B cell (primary cell): ENCODE data around the gene TFF1. TPM values are rescaled to one million over a fixed set of nuclear protein-coding genes. Genes with fewer than 3 reads are reported as not detected.

Experiments used
- ATAC-seq: fragments of 200-7000 bp; cut with Tn5 transposase; one replicate; pipeline ENCODE4 v1.10.0; 2021; ENCODE audit warnings: low read depth, mild to moderate bottlenecking, moderate number of reproducible peaks, moderate library complexity
- CTCF ChIA-PET: fragments of 350-600 bp; sonication (Branson Sonifier 250); formaldehyde crosslinking; loops from one replicate; lab custom pipeline; 2021; ENCODE audit warnings: antibody characterized with exemption, inconsistent platforms; lab: Charles Lee
- POLR2A ChIA-PET: fragments of 350-600 bp; sonication (Branson Sonifier 250); formaldehyde crosslinking; loops from one replicate; lab custom pipeline; 2021; ENCODE audit warnings: antibody characterized with exemption; lab: Charles Lee
- DNase-seq: peaks from one replicate; pipeline ENCODE4 v3.0.0; 2013
- H2AFZ ChIP-seq: 2 replicates; pipeline ENCODE4 v1.6.1; 2012; ENCODE audit warnings: mild to moderate bottlenecking, low read depth, low read length; ENCODE audit not compliant: insufficient read depth, poor library complexity, severe bottlenecking
- H3K27ac ChIP-seq, 2 donors: 1 replicate in 1 of 2; 2 replicates in 1 of 2; pipeline ENCODE4 v1.5.1; 2012 to 2013; ENCODE audit warnings: low read length in 2 of 2, mild to moderate bottlenecking in 2 of 2, moderate library complexity in 1 of 2
- H3K27me3 ChIP-seq, 4 experiments: fragments of 200-600 bp in 1 of 4; sonication (generic) in 1 of 4; replicated peaks in 1 of 4; 1 replicate in 2 of 4; 2 replicates in 2 of 4; pipeline versions ENCODE4 v1.6.1 to v1.7.0; 2013 to 2016; ENCODE audit warnings: low read length in 3 of 4, mild to moderate bottlenecking in 2 of 4, mixed read lengths in 1 of 4, moderate library complexity in 1 of 4; ENCODE audit not compliant: insufficient read depth in 4 of 4, control insufficient read depth in 3 of 4; ENCODE audit errors: control extremely low read depth in 1 of 4
- H3K36me3 ChIP-seq, 2 experiments: replicated peaks in 1 of 2; 1 replicate in 1 of 2; 2 replicates in 1 of 2; pipeline versions ENCODE4 v1.6.1 to v1.7.1; 2013; ENCODE audit warnings: low read length in 1 of 2; ENCODE audit not compliant: insufficient read depth in 2 of 2, control insufficient read depth in 1 of 2; ENCODE audit errors: control extremely low read depth in 1 of 2, extremely low read depth in 1 of 2
- H3K4me1 ChIP-seq, 2 donors: fragments of 200-600 bp in 1 of 2; sonication (generic) in 1 of 2; 1 replicate in 1 of 2; 2 replicates in 1 of 2; pipeline versions ENCODE4 v1.5.1 to v1.6.1; 2013 to 2017; ENCODE audit warnings: low read length in 2 of 2; ENCODE audit not compliant: control insufficient read depth in 2 of 2, insufficient read depth in 2 of 2
- H3K4me2 ChIP-seq: replicated peaks from 2 replicates; pipeline ENCODE3; 2012; ENCODE audit warnings: mild to moderate bottlenecking, low read depth, low read length; ENCODE audit not compliant: poor library complexity, severe bottlenecking
- H3K4me3 ChIP-seq, 5 experiments: fragments of 200-600 bp in 1 of 5; sonication (generic) in 1 of 5; 1 replicate in 3 of 5; 2 replicates in 2 of 5; pipeline versions ENCODE4 v1.5.1 to v1.7.0; 2011 to 2016; ENCODE audit warnings: low read length in 4 of 5, mild to moderate bottlenecking in 4 of 5, low read depth in 2 of 5, control low read depth in 1 of 5, moderate library complexity in 1 of 5; ENCODE audit not compliant: insufficient read depth in 1 of 5; ENCODE audit errors: control extremely low read depth in 1 of 5, extremely low read depth in 1 of 5
- H3K79me2 ChIP-seq: fragments of 200-600 bp; sonication (generic); one replicate; pipeline ENCODE4 v1.6.0; 2016; ENCODE audit warnings: low read length; ENCODE audit not compliant: control insufficient read depth, insufficient read depth
- H3K9ac ChIP-seq: fragments of 200-600 bp; sonication (generic); 2 replicates; pipeline ENCODE4 v1.6.1; 2017; ENCODE audit warnings: mild to moderate bottlenecking, low read length, moderate library complexity
- H3K9me3 ChIP-seq, 3 donors: one replicate each; pipeline versions ENCODE4 v1.6.1 to v1.7.1; 2013; ENCODE audit warnings: low read length in 2 of 3; ENCODE audit not compliant: control insufficient read depth in 2 of 3, insufficient read depth in 1 of 3; ENCODE audit errors: control extremely low read depth in 1 of 3
- H4K20me1 ChIP-seq: 2 replicates; pipeline ENCODE4 v1.6.0; 2012; ENCODE audit warnings: mild to moderate bottlenecking, low read length; ENCODE audit not compliant: insufficient read depth, control insufficient read depth, poor library complexity, severe bottlenecking
- H3K27ac Mint-ChIP-seq: one replicate; pipeline ENCODE4 v1.8.0; 2021; ENCODE audit warnings: mixed read lengths
- H3K27me3 Mint-ChIP-seq: one replicate; pipeline ENCODE4 v1.8.0; 2021; ENCODE audit warnings: mixed read lengths
- H3K4me1 Mint-ChIP-seq: one replicate; pipeline ENCODE4 v1.8.0; 2021; ENCODE audit warnings: mixed read lengths
- H3K4me3 Mint-ChIP-seq: one replicate; pipeline ENCODE4 v1.8.0; 2021; ENCODE audit warnings: mixed read lengths
- H3K9me3 Mint-ChIP-seq: one replicate; pipeline ENCODE4 v1.8.0; 2022; ENCODE audit warnings: mixed read lengths; ENCODE audit not compliant: insufficient read depth
- EZH2 ChIP-seq: IDR thresholded peaks from 2 replicates; pipeline ENCODE4 v1.6.1; 2012; ENCODE audit warnings: borderline replicate concordance, low read depth, mild to moderate bottlenecking, moderate library complexity, low read length; ENCODE audit not compliant: insufficient read depth, poor library complexity, severe bottlenecking
- WGBS: methylation state at CpG from one replicate; pipeline ENCODE4 v1.1.5; 2013; ENCODE audit warnings: missing lambda C conversion rate; ENCODE audit not compliant: insufficient coverage; 5-methylcytosine and 5-hydroxymethylcytosine counted together
- intact Hi-C: fragments of 100-400 bp; cut with micrococcal nuclease; formaldehyde crosslinking; loops from one replicate; pipeline ENCODE4 v1.10.0; 2022
- polyA plus RNA-seq: library from polyadenylated mRNA; depleted of rRNA; stranded (reverse); fragments of >200 nt; gene quantifications from 2 replicates; pipeline ENCODE4 v1.2.3, GENCODE V29; 2012
- total RNA-seq, 2 donors: library from RNA; stranded (reverse); fragments of 120-200 nt in 1 of 2; gene quantifications; 1 replicate in 1 of 2; 2 replicates in 1 of 2; pipeline versions ENCODE4 v1.2.3 to v1.2.4, GENCODE V29; 2013 to 2022
- TF ChIP-seq, protein P1 (sequence below): fragments of 200-600 bp; IDR thresholded peaks from one replicate; pipeline ENCODE4 v1.8.0; 2022; ENCODE audit warnings: antibody characterized with exemption, mild to moderate bottlenecking

Gene TFF1
- total and polyA plus RNA-seq, 2 donors (not counting 1 experiment from before 2014, with no cell fraction given) = not detected

DNA sequence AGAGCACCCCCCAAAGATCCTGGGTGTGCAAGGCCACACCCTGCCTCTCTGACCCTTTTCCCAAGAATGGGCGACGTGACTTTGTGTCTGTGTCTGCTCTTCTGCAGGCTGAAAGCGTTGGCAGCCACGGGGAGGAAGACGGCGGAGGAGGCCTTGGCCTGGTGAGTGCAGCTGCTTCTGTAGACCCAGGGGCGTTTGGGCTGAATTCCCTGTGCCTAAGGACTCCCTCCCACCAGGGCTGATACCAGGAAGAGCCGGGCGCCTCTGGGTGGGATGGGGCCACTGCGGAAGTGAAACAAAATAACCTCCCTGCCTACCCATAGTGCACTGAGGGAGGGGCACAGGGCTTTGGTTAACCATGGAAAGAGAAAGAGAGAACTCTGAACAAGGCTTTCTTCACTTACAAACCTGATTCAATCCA is 39.9 kb upstream of the TFF1 start:
- intact Hi-C loops = no loop called here
- peaks cover 0 to 2% (median 0%) of the 10 kb centered on the region in 4 experiments for H3K27me3 ChIP-seq
- no peak for TF ChIP-seq EZH2
- TF ChIP-seq, protein P1, sequence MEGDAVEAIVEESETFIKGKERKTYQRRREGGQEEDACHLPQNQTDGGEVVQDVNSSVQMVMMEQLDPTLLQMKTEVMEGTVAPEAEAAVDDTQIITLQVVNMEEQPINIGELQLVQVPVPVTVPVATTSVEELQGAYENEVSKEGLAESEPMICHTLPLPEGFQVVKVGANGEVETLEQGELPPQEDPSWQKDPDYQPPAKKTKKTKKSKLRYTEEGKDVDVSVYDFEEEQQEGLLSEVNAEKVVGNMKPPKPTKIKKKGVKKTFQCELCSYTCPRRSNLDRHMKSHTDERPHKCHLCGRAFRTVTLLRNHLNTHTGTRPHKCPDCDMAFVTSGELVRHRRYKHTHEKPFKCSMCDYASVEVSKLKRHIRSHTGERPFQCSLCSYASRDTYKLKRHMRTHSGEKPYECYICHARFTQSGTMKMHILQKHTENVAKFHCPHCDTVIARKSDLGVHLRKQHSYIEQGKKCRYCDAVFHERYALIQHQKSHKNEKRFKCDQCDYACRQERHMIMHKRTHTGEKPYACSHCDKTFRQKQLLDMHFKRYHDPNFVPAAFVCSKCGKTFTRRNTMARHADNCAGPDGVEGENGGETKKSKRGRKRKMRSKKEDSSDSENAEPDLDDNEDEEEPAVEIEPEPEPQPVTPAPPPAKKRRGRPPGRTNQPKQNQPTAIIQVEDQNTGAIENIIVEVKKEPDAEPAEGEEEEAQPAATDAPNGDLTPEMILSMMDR = no peak
- CTCF ChIA-PET = no interaction called here
- H3K27me3 Mint-ChIP-seq = peaks cover 3% of the 10 kb centered on the region
- H2AFZ ChIP-seq = no peak overlapping the region
- no peaks in the 10 kb centered on the region for H3K36me3 ChIP-seq
- H3K4me2 ChIP-seq = no peak overlapping the region
- peaks cover 0 to 2% (median 2%) of the 10 kb centered on the region in 3 donors for H3K9me3 ChIP-seq
- POLR2A ChIA-PET = no interaction called here
- H3K4me3 Mint-ChIP-seq = no peak overlapping the region
- H3K79me2 ChIP-seq = no peaks in the 10 kb centered on the region
- H3K4me1 ChIP-seq = no peaks in the 10 kb centered on the region
- no peak overlapping the region for H3K27ac ChIP-seq
- no peak overlapping the region for H3K4me3 ChIP-seq
- H4K20me1 ChIP-seq = no peaks in the 10 kb centered on the region
- ATAC-seq = no peak
- no peak for DNase-seq
- no peak overlapping the region for H3K9ac ChIP-seq
- WGBS = 89% methylated on average over 6 of the region's 10 CpGs
- H3K4me1 Mint-ChIP-seq = no peaks in the 10 kb centered on the region
- H3K9me3 Mint-ChIP-seq = peaks cover 9% of the 10 kb centered on the region
- H3K27ac Mint-ChIP-seq = no peak overlapping the region

DNA sequence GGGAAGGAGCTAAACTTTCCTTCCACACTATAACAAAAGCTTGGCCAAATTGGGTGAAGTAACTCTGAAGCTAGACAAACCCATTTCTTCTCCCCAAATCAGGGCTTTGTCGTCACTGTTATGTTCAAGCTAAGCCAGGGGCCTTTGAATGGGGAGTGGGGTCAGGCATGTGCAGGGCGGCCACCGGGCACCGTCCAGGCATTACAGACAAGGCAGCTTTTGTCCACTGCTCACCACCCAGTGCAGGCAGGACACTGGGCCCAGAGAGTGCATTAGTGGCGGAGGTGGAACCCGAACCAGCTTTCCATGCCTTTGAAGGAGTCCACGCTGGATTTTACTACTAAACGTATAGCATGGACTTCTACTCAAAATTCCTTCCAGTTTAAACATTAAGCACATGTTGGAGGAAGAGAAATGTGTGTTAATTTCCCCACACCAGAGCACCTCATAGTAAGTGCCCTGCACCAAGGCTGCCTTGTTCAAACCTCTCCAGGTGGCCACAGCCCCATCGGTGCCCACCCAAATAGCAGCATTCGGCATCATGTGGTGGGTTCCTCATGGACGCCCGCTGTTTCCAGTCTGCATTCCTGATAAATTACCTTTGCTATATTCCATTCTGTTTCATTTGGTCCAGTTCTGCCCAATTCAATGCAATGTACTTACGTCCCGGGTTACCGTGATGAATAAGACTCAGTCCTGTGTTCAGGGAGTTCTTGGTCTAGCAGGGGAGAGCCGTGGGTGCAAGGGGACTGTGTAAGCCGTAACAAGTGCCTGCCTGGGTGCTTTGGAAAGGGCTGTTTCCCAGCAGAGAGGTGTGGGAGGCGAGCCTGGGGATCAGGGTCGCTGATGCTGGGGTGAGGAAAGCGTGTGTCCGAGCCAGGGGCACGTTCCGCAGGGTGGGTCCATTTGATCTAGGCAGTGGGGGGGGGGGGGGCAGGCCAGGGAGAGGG is 39.0 kb upstream of the TFF1 start:
- H3K9me3 ChIP-seq = peaks cover 0 to 3% (median 2%) of the 10 kb centered on the region in 3 donors
- no peak overlapping the region for H3K27ac ChIP-seq
- no peak for ATAC-seq
- H3K27me3 Mint-ChIP-seq = peaks cover 3% of the 10 kb centered on the region
- no peak for DNase-seq
- intact Hi-C loops = no loop called here
- CTCF ChIA-PET = no interaction called here
- H3K79me2 ChIP-seq = no peaks in the 10 kb centered on the region
- no peak overlapping the region for H3K4me3 Mint-ChIP-seq
- H2AFZ ChIP-seq = no peak overlapping the region
- H3K36me3 ChIP-seq = no peaks in the 10 kb centered on the region
- POLR2A ChIA-PET = no interaction called here
- H3K4me1 Mint-ChIP-seq = peaks cover 4% of the 10 kb centered on the region
- H3K4me2 ChIP-seq = no peak overlapping the region
- H3K4me3 ChIP-seq = no peak overlapping the region
- no peak overlapping the region for H3K27ac Mint-ChIP-seq
- H4K20me1 ChIP-seq = no peaks in the 10 kb centered on the region
- peaks cover 9% of the 10 kb centered on the region for H3K9me3 Mint-ChIP-seq
- no peak overlapping the region for H3K9ac ChIP-seq
- WGBS = 93% methylated on average over 15 of the region's 23 CpGs
- H3K27me3 ChIP-seq = peaks cover 0 to 2% (median 0%) of the 10 kb centered on the region in 4 experiments
- no peak for TF ChIP-seq EZH2
- TF ChIP-seq, protein P1 = no peak
- H3K4me1 ChIP-seq = no peaks in the 10 kb centered on the region
